Neural cell (in vitro differentiated cells): Measurements from ENCODE around the gene CYSRT1. TPM values are rescaled to one million over a fixed set of nuclear protein-coding genes. Genes with fewer than 3 reads are reported as not detected.

ENCODE experiments used
- H2AFZ ChIP-seq: fragments of 200-600, 300-800 bp; sonication (generic), shearing (Covaris generic); 2 replicates; pipeline ENCODE4 v1.6.0; 2014; ENCODE audit warnings: low read depth, mild to moderate bottlenecking, antibody characterized with exemption, low read length, moderate library complexity
- H3F3A ChIP-seq: fragments of 200-600 bp; shearing (Covaris generic); 2 replicates; pipeline ENCODE4 v1.6.1; 2016; ENCODE audit warnings: mild to moderate bottlenecking, moderate library complexity, mixed read lengths, antibody characterized with exemption, low read length; ENCODE audit not compliant: insufficient read depth, poor library complexity, severe bottlenecking
- H3K27ac ChIP-seq: fragments of 200-600, 300-800 bp; sonication (generic), shearing (Covaris generic); 2 replicates; pipeline ENCODE4 v1.5.1; 2014; ENCODE audit warnings: mild to moderate bottlenecking, low read length, moderate library complexity
- H3K27me3 ChIP-seq: fragments of 300-800, 200-600 bp; sonication (generic), shearing (Covaris generic); 2 replicates; pipeline ENCODE4 v1.6.0; 2014; ENCODE audit warnings: mild to moderate bottlenecking, low read depth, low read length, moderate library complexity; ENCODE audit not compliant: insufficient read depth
- H3K36me3 ChIP-seq: fragments of 300-800, 200-600 bp; sonication (generic), shearing (Covaris generic); 2 replicates; pipeline ENCODE4 v1.5.1; 2014; ENCODE audit warnings: mild to moderate bottlenecking, antibody characterized with exemption, low read length, moderate library complexity; ENCODE audit not compliant: insufficient read depth
- H3K4me2 ChIP-seq: fragments of 300-800, 200-600 bp; sonication (generic), shearing (Covaris generic); 2 replicates; pipeline ENCODE4 v1.6.0; 2014; ENCODE audit warnings: mild to moderate bottlenecking, low read length
- H3K4me3 ChIP-seq: fragments of 300-800, 200-600 bp; sonication (generic), shearing (Covaris generic); 2 replicates; pipeline ENCODE4 v1.5.1; 2014; ENCODE audit warnings: mild to moderate bottlenecking, low read length, moderate library complexity
- H3K79me2 ChIP-seq: fragments of 200-600 bp; shearing (Covaris generic); replicated peaks from 2 replicates; pipeline ENCODE4 v1.6.0; 2014; ENCODE audit warnings: mild to moderate bottlenecking, low read length, moderate library complexity; ENCODE audit not compliant: insufficient read depth
- H3K9ac ChIP-seq: fragments of 300-800, 200-600 bp; sonication (generic), shearing (Covaris generic); 2 replicates; pipeline ENCODE4 v1.6.1; 2016; ENCODE audit warnings: mild to moderate bottlenecking, low read length, mixed read lengths
- H3K9me2 ChIP-seq: fragments of 200-600 bp; shearing (Covaris generic); 2 replicates; pipeline ENCODE4 v1.6.1; 2016; ENCODE audit warnings: mild to moderate bottlenecking, low read length, mixed read lengths; ENCODE audit not compliant: insufficient read depth
- H3K9me3 ChIP-seq: fragments of 200-600, 300-800 bp; sonication (generic), shearing (Covaris generic); 2 replicates; pipeline ENCODE4 v1.6.1; 2016; ENCODE audit warnings: mild to moderate bottlenecking, mixed run types, low read length, moderate library complexity, mixed read lengths
- H4K20me1 ChIP-seq: fragments of 200-600 bp; shearing (Covaris generic); 2 replicates; pipeline ENCODE4 v1.6.1; 2016; ENCODE audit warnings: mild to moderate bottlenecking, mixed run types; ENCODE audit not compliant: insufficient read depth
- CTCF ChIP-seq: fragments of 450-650 bp; IDR thresholded peaks from 2 replicates; pipeline ENCODE4 v1.5.1; 2014; ENCODE audit warnings: antibody characterized with exemption, mild to moderate bottlenecking, moderate library complexity; ENCODE audit not compliant: poor library complexity, severe bottlenecking
- EP300 ChIP-seq: fragments of 450-650 bp; conservative IDR thresholded peaks from 2 replicates; pipeline ENCODE4 v1.6.1; 2014; ENCODE audit warnings: antibody characterized with exemption, mild to moderate bottlenecking, moderate library complexity; ENCODE audit not compliant: poor library complexity, severe bottlenecking
- EZH2 ChIP-seq: fragments of 200-600, 300-800 bp; shearing (Covaris generic), sonication (generic); IDR thresholded peaks from 2 replicates; pipeline ENCODE4 v1.6.1; 2014; ENCODE audit warnings: antibody characterized with exemption, low read length, borderline replicate concordance, mild to moderate bottlenecking; ENCODE audit not compliant: insufficient read depth, poor library complexity, severe bottlenecking
- MXI1 ChIP-seq: fragments of 450-650 bp; conservative IDR thresholded peaks from 2 replicates; pipeline ENCODE4 v1.6.1; 2014; ENCODE audit warnings: antibody characterized with exemption, mild to moderate bottlenecking; ENCODE audit not compliant: poor library complexity, severe bottlenecking
- POLR2AphosphoS5 ChIP-seq: IDR thresholded peaks from 2 replicates; pipeline ENCODE4 v1.6.1; 2012
- RAD21 ChIP-seq: fragments of 450-650 bp; conservative IDR thresholded peaks from 2 replicates; pipeline ENCODE4 v1.6.1; 2014; ENCODE audit warnings: antibody characterized with exemption, mild to moderate bottlenecking, moderate library complexity
- REST ChIP-seq: IDR thresholded peaks from 2 replicates; pipeline ENCODE4 v1.6.1; 2012; ENCODE audit warnings: borderline replicate concordance
- SMC3 ChIP-seq: fragments of 450-650 bp; conservative IDR thresholded peaks from 2 replicates; pipeline ENCODE4 v1.6.1; 2014; ENCODE audit warnings: antibody characterized with exemption, mild to moderate bottlenecking, moderate library complexity; ENCODE audit not compliant: poor library complexity
- TAF1 ChIP-seq: IDR thresholded peaks from 2 replicates; pipeline ENCODE4 v1.6.1; 2012; ENCODE audit warnings: low read depth
- polyA plus RNA-seq: library from polyadenylated mRNA; depleted of rRNA; stranded (reverse); fragments of >200 nt; gene quantifications from 2 replicates; pipeline ENCODE4 v1.2.3, GENCODE V29; 2014

Gene CYSRT1
- polyA plus RNA-seq, 1 donor from 2014 or later = 3.3 TPM

GRCh38 chr9:137198902-137199283, 26.1 kb upstream of the CYSRT1 start:
- Histone ChIP-seq H3K4me3 (peak overlapping the region; percentile 65), H3F3A (no peaks in the 10 kb centered on the region), H3K9ac (peak overlapping the region; percentile 54), H3K36me3 (no peaks in the 10 kb centered on the region), H3K9me2 (no peaks in the 10 kb centered on the region), H3K27me3 (no peaks in the 10 kb centered on the region), H3K27ac (no peak overlapping the region), H3K4me2 (no peak overlapping the region), H3K9me3 (no peaks in the 10 kb centered on the region), H2AFZ (no peak overlapping the region), H3K79me2 (peaks cover 4% of the 10 kb centered on the region), H4K20me1 (no peaks in the 10 kb centered on the region)
- TF ChIP-seq REST (no peak), EP300 (no peak), EZH2 (no peak), POLR2AphosphoS5 (no peak), TAF1 (no peak), RAD21 (no peak), SMC3 (no peak), MXI1 (no peak), CTCF (no peak)

DNA sequence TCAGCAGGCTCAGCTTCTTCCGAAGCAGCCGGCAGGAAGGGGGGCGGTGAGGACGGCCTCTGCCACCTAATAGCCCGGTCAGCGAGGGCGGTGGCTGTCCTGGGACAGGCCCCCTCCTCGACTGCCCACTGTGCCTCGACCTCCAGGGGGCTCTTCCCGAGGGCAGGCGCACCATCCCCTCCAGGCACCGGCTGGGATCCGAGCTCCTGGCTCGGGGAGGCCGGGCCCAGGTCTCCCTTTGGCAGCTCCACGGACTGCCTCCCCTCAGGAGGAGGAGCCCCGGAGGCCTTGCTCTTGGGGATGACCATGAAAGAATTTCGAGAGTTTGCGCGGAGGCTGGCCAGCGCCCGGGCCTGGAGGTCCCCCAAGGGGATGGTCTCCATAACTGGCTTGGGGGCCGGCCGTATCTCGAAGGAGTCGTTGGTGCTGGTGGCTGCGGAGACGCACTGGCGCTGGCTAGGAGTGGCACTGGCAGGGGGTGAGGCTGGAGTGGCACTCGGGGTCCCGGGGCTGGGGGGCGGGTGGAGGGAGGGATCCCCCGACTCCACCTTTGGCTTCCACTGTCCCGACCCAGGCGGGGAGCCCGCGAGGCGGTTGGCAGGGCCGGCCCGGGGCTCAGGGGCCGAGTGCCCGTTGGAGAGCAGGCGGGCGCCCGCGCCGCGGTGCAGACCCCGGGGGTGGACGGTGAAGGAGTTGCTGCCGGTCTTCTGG, 25.4 kb upstream of the CYSRT1 start:
- peaks cover 11% of the 10 kb centered on the region for H3K79me2 ChIP-seq
- peak overlapping the region; percentile 65 for H3K4me3 ChIP-seq
- no peaks in the 10 kb centered on the region for H3K27me3 ChIP-seq
- no peaks in the 10 kb centered on the region for H3F3A ChIP-seq
- H3K36me3 ChIP-seq = no peaks in the 10 kb centered on the region
- H3K9ac ChIP-seq = peak overlapping the region; percentile 54
- no peak overlapping the region for H2AFZ ChIP-seq
- TF ChIP-seq CTCF (no peak), POLR2AphosphoS5 (no peak), RAD21 (no peak), EZH2 (no peak), SMC3 (no peak), EP300 (no peak), TAF1 (no peak), MXI1 (no peak), REST (no peak)
- H3K9me2 ChIP-seq = no peaks in the 10 kb centered on the region
- no peak overlapping the region for H3K27ac ChIP-seq
- H4K20me1 ChIP-seq = no peaks in the 10 kb centered on the region
- H3K9me3 ChIP-seq = no peaks in the 10 kb centered on the region
- no peak overlapping the region for H3K4me2 ChIP-seq
